Lower leg skin (tissue), 4 donors: ENCODE results near the gene PARP14. TPM values are rescaled to one million over a fixed set of nuclear protein-coding genes. Genes with fewer than 3 reads are reported as not detected.
"Not testable (repeated sequence)": the region's sequence is repeated elsewhere in the genome, so short reads cannot be mapped to it uniquely, and the experiment has no call there.

Experiments
- DNase-seq, 2 donors: peaks; one replicate each; pipeline ENCODE4 v3.0.0-alpha.2; 2019; ENCODE audit warnings: low spot score in 2 of 2
- H3K4me3 ChIP-seq: fragments of 200-600 bp; sonication (generic); 2 replicates; pipeline ENCODE4 v1.5.1; 2017; ENCODE audit warnings: mild to moderate bottlenecking, low read depth; ENCODE audit not compliant: poor library complexity, severe bottlenecking
- CTCF ChIP-seq, 3 donors: fragments of 450-650 bp; IDR thresholded peaks; one replicate each; pipeline ENCODE4 v1.5.1; 2016; ENCODE audit warnings: antibody characterized with exemption in 3 of 3, mild to moderate bottlenecking in 3 of 3, moderate library complexity in 2 of 3
- POLR2A ChIP-seq, 2 donors: fragments of 450-650 bp; IDR thresholded peaks; one replicate each; pipeline ENCODE4 v1.6.1; 2016 to 2017; ENCODE audit warnings: antibody characterized with exemption in 2 of 2, mild to moderate bottlenecking in 1 of 2, moderate library complexity in 1 of 2
- WGBS, 2 donors: methylation state at CpG; one replicate each; pipeline ENCODE4 v1.1.5; 2018; 5-methylcytosine and 5-hydroxymethylcytosine counted together
- intact Hi-C: fragments of 100-400 bp; cut with DNase I; formaldehyde crosslinking; loops from one replicate; pipeline ENCODE4 v1.15.0; 2023; ENCODE audit warnings: low total_unique reads
- total RNA-seq, 4 donors: library from RNA; depleted of rRNA; stranded (reverse); fragments of >200 nt; gene quantifications; one replicate each; pipeline ENCODE4 v1.1.0, GENCODE V29; 2016

Gene PARP14
- total RNA-seq, 4 donors from 2014 or later = 4.9 to 14.5 (median 9.4) TPM

DNA sequence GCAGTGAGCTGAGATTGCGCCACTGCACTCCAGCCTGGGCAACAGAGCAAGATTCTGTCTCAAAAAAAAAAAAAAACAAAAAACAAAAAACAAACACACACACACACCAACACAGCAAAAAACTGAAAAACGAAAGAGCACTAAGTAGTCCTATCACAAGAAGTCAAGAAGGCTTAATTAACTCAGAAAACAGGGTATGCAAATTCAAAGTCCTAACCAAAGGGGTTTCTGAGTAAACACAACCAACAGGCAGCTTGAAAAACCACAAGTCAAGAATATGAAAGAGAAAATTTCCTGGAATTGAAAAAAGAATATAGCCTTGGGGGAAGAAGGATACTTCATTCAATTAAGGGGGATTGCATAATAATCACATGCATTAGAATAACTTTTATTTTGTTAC lies 37.7 kb upstream of the PARP14 start:
- H3K4me3 ChIP-seq = no peak overlapping the region
- intact Hi-C loops = no loop called here
- no peak for DNase-seq
- TF ChIP-seq CTCF (IDR thresholded peaks at IDR 0.05) (no peak), POLR2A (IDR thresholded peaks at IDR 0.05) (no peak)
- 78 to 86% methylated on average over 2 of the region's 2 CpGs for WGBS, 2 donors

- TF ChIP-seq POLR2A (IDR thresholded peaks at IDR 0.05) (no peak), CTCF (IDR thresholded peaks at IDR 0.05) (no peak)
- no peak for DNase-seq
- 72 to 79% methylated on average over 5 of the region's 5 CpGs for WGBS, 2 donors
- H3K4me3 ChIP-seq = no peak overlapping the region
- intact Hi-C loops = no loop called here
Observed at GRCh38 chr3:122646146-122646988, 34.3 kb upstream of the PARP14 start.

DNA sequence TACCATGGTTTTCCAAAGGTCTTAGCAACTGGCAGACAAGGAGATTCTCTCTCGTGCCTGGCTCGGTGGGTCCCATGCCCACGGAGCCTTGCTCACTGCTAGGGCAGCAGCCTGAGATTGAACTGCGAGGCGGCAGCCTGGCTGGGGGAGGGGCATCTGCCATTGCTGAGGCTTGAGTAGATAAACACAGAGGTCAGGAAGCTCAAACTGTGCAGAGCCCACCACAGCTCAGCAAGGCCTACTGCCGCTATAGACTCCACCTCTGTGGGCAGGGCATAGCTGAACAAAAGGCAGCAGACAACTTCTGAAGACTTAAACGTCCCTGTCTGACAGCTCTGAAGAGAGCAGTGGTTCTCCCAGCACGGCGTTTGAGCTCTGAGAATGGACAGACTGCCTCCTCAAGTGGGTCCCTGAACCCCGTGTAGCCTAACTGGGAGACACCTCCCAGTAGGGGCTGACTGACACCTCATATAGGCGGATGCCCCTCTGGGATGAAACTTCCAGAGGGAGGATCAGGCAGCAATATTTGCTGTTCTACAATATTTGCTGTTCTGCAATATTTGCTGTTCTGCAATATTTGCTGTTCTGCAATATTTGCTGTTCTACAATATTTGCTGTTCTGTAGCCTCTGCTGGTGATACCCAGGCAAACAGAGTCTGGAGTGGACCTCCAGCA lies 29.3 kb upstream of the PARP14 start:
- TF ChIP-seq CTCF (IDR thresholded peaks at IDR 0.05) = peak in 1 of 3 donors; percentile 47
- 77 to 87% methylated on average over 11 of the region's 11 CpGs for WGBS, 2 donors
- DNase-seq, H3K4me3 ChIP-seq, intact Hi-C loops: not testable (repeated sequence)

DNA sequence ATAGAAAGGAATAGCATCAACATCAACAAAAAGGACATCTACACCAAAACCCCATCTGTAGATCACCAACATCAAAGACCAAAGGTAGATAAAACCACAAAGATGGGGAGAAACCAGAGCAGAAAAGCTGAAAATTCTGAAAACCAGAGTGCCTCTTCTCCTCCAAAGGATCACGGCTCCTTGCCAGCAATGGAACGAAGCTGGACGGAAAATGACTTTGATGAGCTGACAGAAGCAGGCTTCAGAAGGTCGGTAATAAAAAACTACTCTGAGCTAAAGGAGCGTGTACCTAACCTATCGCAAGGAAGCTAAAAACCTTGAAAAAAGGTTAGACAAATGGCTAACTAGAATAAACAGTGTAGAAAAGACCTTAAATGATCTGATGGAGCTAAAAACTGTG lies 28.7 kb upstream of the PARP14 start:
- WGBS, 2 donors = 77 to 82% methylated on average over 6 of the region's 6 CpGs
- intact Hi-C loops, H3K4me3 ChIP-seq, DNase-seq: not testable (repeated sequence)

DNA sequence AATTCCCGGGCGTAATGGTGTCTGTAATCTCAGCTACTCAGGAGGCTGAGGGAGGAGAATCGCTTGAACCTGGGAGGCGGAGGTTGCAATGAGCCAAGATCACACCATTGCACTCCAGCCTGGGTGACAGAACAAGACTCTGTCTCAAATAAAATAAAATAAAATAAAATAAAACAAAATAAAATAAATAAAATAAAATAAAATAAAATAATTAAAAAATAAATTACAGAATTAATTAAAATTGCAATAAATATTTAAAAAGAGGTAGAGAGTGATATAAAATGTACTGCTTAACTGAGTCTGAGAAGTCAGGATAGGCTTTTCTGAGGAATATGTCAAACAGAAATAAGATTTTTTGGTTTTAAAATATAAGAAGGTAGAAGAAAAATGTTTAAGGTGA lies 22.3 kb upstream of the PARP14 start:
- H3K4me3 ChIP-seq, intact Hi-C loops, DNase-seq: not testable (repeated sequence)
- 76 to 92% methylated on average over 4 of the region's 4 CpGs for WGBS, 2 donors

DNA sequence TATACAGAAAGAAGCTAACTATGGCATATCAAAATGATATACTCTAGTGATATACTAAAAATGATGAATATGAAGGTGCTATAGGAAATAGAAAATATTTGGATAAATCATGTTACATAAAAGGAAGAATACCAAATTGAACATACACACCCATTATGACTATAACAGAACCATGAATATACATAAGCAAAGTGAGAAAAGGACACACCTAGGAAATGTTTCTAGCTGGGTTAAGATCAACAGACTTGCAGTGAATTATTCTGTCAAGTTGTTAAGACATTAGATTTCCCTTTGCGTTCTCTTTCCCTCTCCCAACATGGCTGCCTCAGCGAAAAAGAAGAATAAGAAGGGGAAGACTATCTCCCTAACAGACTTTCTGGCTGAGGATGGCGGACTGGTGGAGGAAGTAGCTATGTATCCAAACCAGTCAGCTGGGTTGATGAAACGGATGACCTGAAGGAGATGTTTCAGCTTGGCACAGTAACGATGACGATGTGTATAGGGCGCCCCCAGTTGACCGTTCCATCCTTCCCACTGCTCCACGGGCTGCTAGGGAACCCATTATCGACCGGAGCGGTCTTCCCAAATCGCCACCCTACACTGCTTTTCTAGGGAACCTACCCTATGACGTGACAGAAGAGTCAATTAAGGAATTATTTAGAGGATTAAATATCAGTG lies 20.2 kb upstream of the PARP14 start:
- 62 to 63% methylated on average over 14 of the region's 14 CpGs for WGBS, 2 donors
- TF ChIP-seq CTCF (IDR thresholded peaks at IDR 0.05) (no peak), POLR2A (IDR thresholded peaks at IDR 0.05) (no peak)
- intact Hi-C loops = no loop called here

More for the DNA sequence above, 20.2 kb upstream of the PARP14 start:
- H3K4me3 ChIP-seq = no peak overlapping the region
- no peak for DNase-seq
